Immature natural killer cell (primary cell): ENCODE results near the gene CBLIF. TPM values are rescaled to one million over a fixed set of nuclear protein-coding genes. Genes with fewer than 3 reads are reported as not detected.
"Not testable (repeated sequence)": the region's sequence is repeated elsewhere in the genome, so short reads cannot be mapped to it uniquely, and the experiment has no call there.

Source experiments
- DNase-seq, 3 donors: peaks; one replicate each; pipeline ENCODE4 v3.0.0; 2022; ENCODE audit warnings: mixed read lengths in 1 of 3
- H3K27ac Mint-ChIP-seq, 6 donors: one replicate each; pipeline ENCODE4 v1.8.0; 2020; ENCODE audit warnings: mixed read lengths in 6 of 6, mild to moderate bottlenecking in 5 of 6, inconsistent platforms in 4 of 6, moderate library complexity in 3 of 6
- H3K27me3 Mint-ChIP-seq, 3 donors: one replicate each; pipeline ENCODE4 v1.8.0; 2020 to 2021; ENCODE audit warnings: low read depth in 3 of 3, mild to moderate bottlenecking in 3 of 3, mixed read lengths in 3 of 3, moderate library complexity in 3 of 3, inconsistent platforms in 1 of 3
- H3K36me3 Mint-ChIP-seq, 3 donors: one replicate each; pipeline ENCODE4 v1.8.0; 2020; ENCODE audit warnings: mixed read lengths in 3 of 3, inconsistent platforms in 2 of 3, mild to moderate bottlenecking in 2 of 3
- H3K4me1 Mint-ChIP-seq, 2 donors: one replicate each; pipeline ENCODE4 v1.8.0; 2020; ENCODE audit warnings: inconsistent platforms in 2 of 2, mild to moderate bottlenecking in 2 of 2, mixed read lengths in 2 of 2, moderate library complexity in 1 of 2
- H3K4me3 Mint-ChIP-seq, 5 donors: one replicate each; pipeline ENCODE4 v1.8.0; 2020; ENCODE audit warnings: mild to moderate bottlenecking in 5 of 5, mixed read lengths in 5 of 5, inconsistent platforms in 3 of 5, moderate library complexity in 3 of 5
- H3K9me3 Mint-ChIP-seq, 6 donors: one replicate each; pipeline ENCODE4 v1.8.0; 2020; ENCODE audit warnings: mild to moderate bottlenecking in 6 of 6, mixed read lengths in 6 of 6, inconsistent platforms in 4 of 6, moderate library complexity in 3 of 6
- polyA plus RNA-seq, 3 donors: library from polyadenylated mRNA; unstranded; fragments of 300-500 nt; fragmentation: Illumina TruSeq; gene quantifications; one replicate each; pipeline ENCODE4 v1.2.3, GENCODE V29; 2021

Gene CBLIF
- polyA plus RNA-seq, 3 donors from 2014 or later: not detected

DNA sequence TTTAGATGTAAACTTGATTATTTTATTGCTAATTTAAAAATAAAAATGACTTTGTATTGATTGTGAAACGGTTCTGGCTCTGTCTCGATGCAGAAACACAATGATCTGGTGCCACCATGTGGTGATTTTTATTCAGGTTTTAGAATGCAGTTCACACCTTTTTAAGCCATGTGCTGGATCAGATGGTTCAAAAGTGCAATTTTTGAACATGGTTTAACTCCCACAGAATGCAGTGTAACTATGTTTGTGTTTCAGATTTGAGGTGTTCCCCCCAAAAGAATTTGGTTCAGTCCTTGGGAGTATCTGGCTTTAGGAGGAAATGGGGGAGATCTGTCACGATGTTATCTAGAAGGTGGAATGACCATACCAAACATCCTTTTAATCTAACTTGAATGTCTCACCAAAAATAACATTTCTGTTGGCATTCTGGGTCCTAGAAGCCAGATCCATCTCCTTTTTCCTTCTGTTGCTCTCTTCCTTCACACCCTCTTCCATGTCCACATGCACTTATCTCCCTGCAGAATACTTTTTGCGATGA is 42.6 kb downstream of the CBLIF start:
- Mint-ChIP-seq H3K36me3 (peaks cover 13 to 28% (median 15%) of the 10 kb centered on the region in 3 donors), H3K9me3 (no peaks in the 10 kb centered on the region), H3K4me3 (no peak overlapping the region), H3K4me1 (peaks cover 0 to 7% of the 10 kb centered on the region in 2 donors), H3K27ac (peak overlapping the region in 1 of 6 donors; percentile 36), H3K27me3 (peaks cover 0 to 3% (median 2%) of the 10 kb centered on the region in 3 donors)
- DNase-seq: peak; percentile 46 to 62 (median 62)

DNA sequence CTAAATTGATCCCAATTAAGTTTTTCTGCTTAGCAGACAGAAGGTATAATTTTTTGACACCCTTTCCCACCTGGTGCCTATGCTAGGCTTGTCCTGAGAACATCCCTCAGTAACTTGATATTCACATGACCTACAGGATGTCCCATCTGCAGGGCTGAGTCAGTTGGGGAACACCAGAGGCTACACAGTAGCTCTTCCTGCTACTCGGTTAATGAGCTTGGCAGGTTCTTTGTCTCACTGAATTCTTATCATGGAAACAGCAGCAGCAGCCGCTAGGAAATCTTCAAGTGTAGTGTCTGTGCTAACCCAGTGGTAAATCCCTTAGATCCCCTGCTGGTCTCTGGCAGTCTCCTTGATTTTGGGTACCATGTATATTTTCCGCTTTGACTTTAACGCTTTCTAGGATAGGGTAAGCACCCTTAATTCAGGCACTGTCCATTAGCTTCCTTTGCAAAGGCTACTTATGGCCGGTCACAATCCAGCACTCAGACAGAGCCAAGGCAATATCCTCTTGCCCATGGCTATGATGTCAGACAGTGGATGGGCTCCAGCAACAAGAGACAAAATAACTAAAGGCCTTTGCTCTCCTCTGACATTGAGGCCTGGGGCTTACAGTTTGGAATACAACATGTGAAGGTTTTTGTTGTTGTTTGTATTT is 43.2 kb downstream of the CBLIF start:
- Mint-ChIP-seq H3K27ac (no peak overlapping the region), H3K4me3 (no peak overlapping the region), H3K36me3 (peaks cover 18 to 32% (median 21%) of the 10 kb centered on the region in 3 donors), H3K9me3 (no peaks in the 10 kb centered on the region), H3K4me1 (peaks cover 0 to 7% of the 10 kb centered on the region in 2 donors), H3K27me3 (peaks cover 0 to 3% (median 2%) of the 10 kb centered on the region in 3 donors)
- no peak for DNase-seq

DNA sequence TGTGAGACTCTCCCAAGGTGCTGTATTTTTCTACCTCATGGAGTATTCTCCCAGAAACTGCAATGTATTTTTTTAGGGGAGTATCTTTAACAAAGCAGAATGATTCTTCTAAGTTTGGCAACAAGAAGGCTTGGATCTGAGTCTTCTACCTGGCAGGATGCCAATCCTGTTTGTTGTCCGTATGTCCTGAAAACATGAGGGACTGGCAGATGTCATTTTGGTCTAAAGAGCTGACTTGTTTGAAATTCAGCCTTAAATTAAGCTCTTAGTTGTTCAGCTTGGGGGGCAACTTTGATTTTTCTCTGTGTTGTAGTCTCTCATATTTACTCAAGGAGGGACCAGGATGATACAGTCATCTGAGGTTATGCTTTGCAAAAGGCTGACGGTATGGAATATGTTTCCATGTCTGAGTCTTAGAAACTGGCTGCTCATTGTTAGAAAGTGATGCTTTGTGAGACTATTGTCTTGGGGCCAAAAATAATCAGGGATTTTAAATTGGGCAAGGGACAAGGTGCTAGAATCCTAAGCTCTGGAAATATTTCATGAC is 44.1 kb downstream of the CBLIF start:
- H3K4me1 Mint-ChIP-seq: peaks cover 0 to 7% of the 10 kb centered on the region in 2 donors
- H3K27ac Mint-ChIP-seq: peak overlapping the region in 1 of 6 donors; percentile 12
- peaks cover 13 to 26% (median 21%) of the 10 kb centered on the region in 3 donors for H3K36me3 Mint-ChIP-seq
- peaks cover 0 to 2% (median 2%) of the 10 kb centered on the region in 3 donors for H3K27me3 Mint-ChIP-seq
- H3K9me3 Mint-ChIP-seq: no peaks in the 10 kb centered on the region
- H3K4me3 Mint-ChIP-seq: no peak overlapping the region
- no peak for DNase-seq

DNA sequence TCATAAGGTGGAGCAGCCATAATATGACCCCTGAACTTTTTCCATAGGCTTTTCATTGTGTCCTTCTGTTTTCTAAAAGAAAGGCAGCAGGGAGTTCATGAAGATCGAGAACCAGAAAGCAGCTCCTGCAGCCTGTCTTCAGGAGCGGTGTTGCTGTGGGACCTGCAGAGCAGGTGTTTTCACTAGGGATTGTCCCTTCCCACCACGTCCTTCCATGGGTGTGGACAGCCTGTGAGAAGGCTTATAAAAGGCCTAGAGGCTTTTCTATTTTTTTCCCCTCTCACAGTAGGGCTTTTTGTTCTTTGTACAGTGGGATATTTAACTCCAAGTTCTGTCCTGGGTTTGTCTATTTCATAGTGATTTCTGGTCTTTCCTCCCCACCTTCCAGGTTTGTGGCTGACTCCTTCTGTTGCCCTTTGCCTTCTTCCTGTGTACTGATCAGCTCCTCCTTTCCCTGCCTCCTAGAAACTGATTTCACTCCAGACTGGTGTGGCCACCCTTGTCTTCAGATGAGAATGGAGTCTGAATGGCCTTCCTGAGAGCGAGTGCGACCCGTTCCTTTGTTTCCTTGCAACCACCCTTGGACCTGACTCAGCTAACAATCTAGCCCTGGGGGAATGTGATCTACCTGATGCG is 44.8 kb downstream of the CBLIF start:
- H3K36me3 Mint-ChIP-seq: peaks cover 19 to 32% (median 27%) of the 10 kb centered on the region in 3 donors
- H3K27me3 Mint-ChIP-seq: peaks cover 0 to 2% (median 0%) of the 10 kb centered on the region in 3 donors

DNA sequence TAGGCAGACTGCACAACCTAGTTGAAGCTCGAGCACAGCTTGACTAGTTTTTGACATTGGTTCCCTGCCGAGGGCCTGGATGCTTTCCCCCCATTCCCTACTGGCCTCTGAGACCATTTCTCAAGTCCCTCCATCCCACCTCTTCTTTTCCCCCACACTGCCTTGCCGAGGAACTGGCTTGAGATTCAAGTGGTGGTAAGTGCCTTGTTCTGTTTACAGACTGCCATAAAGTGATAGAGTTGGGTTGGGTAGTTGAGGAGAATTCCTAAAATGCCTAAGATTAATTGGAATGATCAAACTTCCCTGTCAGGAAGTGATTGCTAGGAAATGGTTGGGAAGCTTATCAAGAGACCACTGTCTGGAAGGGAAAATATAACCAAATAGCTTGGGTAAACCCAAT is 50.9 kb downstream of the CBLIF start:
- Mint-ChIP-seq H3K27ac (no peak overlapping the region), H3K36me3 (peaks cover 45 to 57% (median 46%) of the 10 kb centered on the region in 3 donors), H3K4me1 (no peaks in the 10 kb centered on the region), H3K27me3 (no peaks in the 10 kb centered on the region), H3K9me3 (peaks cover 0 to 4% (median 0%) of the 10 kb centered on the region in 6 donors), H3K4me3 (no peak overlapping the region)
- no peak for DNase-seq

More for the DNA sequence above, 44.8 kb downstream of the CBLIF start:
- H3K27ac Mint-ChIP-seq: peak overlapping the region in 3 of 6 donors; percentile 29 to 68 (median 61)
- no peak overlapping the region for H3K4me3 Mint-ChIP-seq
- no peaks in the 10 kb centered on the region for H3K9me3 Mint-ChIP-seq
- DNase-seq: no peak
- peaks cover 0 to 7% of the 10 kb centered on the region in 2 donors for H3K4me1 Mint-ChIP-seq

DNA sequence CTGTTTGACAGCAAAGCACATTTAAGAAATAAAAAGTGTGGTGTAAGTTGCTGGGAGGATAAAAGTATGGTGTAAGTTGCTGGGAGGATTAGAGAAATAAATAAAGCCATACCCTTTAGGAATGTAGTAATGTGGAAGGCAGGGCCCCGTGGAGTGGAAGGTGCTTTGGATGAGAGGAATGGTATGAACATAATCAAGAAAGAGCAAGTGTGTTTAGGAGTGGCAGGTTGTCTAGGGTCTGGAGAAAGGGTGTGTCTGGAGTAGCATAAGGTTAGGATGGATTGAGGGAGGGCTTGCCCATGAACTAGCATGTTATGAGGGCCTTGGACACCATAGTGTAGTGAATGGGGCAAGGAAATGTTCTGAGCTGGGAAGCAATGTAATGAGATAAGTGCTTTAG is 52.8 kb downstream of the CBLIF start:
- H3K36me3 Mint-ChIP-seq: peaks cover 46 to 64% (median 50%) of the 10 kb centered on the region in 3 donors
- H3K27ac Mint-ChIP-seq: peak overlapping the region in 1 of 6 donors; percentile 41
- H3K27me3 Mint-ChIP-seq: peaks cover 0 to 3% (median 0%) of the 10 kb centered on the region in 3 donors
- DNase-seq: no peak
- H3K9me3 Mint-ChIP-seq: peaks cover 0 to 4% (median 0%) of the 10 kb centered on the region in 6 donors
- H3K4me3 Mint-ChIP-seq: no peak overlapping the region
- H3K4me1 Mint-ChIP-seq: no peaks in the 10 kb centered on the region

DNA sequence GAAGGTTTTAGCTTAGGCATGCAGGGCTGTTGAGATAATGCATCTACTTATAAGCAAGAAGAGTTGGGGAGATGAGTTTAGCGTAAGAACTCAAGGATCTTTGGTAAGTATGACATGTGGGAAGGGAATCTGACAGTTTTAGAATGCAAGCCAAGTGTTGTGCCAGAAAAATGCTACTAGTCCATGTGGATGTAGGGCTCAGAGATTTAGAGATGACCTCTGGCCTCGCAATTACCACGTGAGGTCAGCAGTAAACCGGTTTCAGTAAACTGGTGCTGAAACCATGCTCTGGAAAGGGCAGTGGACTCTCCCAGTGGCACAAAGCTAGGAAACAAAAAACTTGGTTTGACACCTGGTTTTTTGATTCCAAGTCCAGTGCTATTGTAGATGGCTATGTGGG is 53.7 kb downstream of the CBLIF start:
- no peak for DNase-seq
- Mint-ChIP-seq H3K36me3 (peaks cover 48 to 61% (median 49%) of the 10 kb centered on the region in 3 donors), H3K9me3 (peaks cover 0 to 4% (median 0%) of the 10 kb centered on the region in 6 donors), H3K4me1 (peaks cover 2% of the 10 kb centered on the region in 2 donors), H3K27ac (no peak overlapping the region), H3K4me3 (no peak overlapping the region), H3K27me3 (peaks cover 0 to 3% (median 0%) of the 10 kb centered on the region in 3 donors)

DNA sequence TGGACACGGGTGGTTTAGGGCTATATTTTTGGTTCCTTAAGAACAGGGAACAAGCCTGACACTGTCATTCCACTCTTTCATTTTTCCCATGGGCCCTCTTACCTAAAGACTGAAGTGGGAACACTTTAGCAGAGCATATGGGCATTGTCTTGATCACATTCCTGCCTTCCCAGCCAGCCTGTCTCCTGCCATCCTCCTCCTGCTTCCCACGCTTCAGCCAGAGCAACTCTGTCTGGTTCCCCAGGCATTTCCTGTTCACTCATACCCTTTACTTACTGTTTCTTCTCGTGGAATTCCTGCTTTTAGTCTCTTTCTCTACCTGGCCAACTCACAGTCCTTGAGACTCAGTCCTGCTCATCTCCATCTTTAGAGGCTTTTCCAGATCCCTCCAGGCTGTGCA is 57.5 kb downstream of the CBLIF start:
- Mint-ChIP-seq H3K27ac (peak overlapping the region in 1 of 6 donors; percentile 49), H3K9me3 (peaks cover 0 to 1% (median 0%) of the 10 kb centered on the region in 6 donors), H3K36me3 (peaks cover 30 to 38% (median 37%) of the 10 kb centered on the region in 3 donors), H3K4me1 (peaks cover 25 to 26% of the 10 kb centered on the region in 2 donors), H3K27me3 (peaks cover 0 to 3% (median 2%) of the 10 kb centered on the region in 3 donors), H3K4me3 (no peak overlapping the region)
- DNase-seq: no peak

DNA sequence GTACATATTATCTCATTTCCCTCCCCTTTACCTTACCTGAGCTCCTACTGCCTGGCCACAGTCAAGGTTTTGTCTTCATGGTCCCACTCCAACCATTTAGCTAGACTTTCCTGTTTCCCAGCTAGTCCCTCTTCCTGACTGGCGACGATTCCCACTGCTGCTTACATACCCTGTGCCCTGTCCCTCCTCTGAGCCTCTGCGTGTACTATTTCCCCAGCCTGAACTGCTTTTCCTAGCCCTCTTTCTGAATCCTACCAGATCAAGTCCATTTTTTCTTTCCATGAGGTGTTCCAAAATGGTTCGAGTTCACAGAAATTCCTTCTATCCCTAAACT is 58.1 kb downstream of the CBLIF start:
- H3K4me1 Mint-ChIP-seq: peaks cover 30 to 32% of the 10 kb centered on the region in 2 donors
- no peak overlapping the region for H3K4me3 Mint-ChIP-seq
- H3K36me3 Mint-ChIP-seq: peaks cover 27 to 32% (median 31%) of the 10 kb centered on the region in 3 donors
- peaks cover 0 to 1% (median 0%) of the 10 kb centered on the region in 6 donors for H3K9me3 Mint-ChIP-seq
- H3K27me3 Mint-ChIP-seq: peaks cover 0 to 3% (median 2%) of the 10 kb centered on the region in 3 donors
- DNase-seq: no peak
- H3K27ac Mint-ChIP-seq: no peak overlapping the region

DNA sequence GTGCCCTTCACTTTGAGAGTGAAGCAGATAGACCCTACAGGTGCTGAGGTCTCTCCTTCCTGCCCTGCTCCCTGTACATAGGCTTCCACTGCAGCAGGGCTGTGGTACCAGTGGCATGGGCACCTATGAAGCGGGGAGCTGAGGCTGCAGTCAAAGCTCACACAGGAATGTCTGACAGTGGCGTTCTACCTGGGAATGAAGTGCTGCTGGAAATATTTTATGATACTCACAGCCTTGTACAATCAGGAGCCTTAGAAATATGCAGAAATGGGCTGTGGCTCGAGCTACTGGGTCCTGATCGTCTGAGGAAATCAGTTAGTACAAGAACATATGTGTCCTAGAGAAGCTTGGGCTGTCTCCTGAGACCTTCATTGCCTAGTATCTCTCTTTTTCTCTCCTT is 59.5 kb downstream of the CBLIF start:
- peaks cover 0 to 3% (median 2%) of the 10 kb centered on the region in 3 donors for H3K27me3 Mint-ChIP-seq
- peaks cover 24 to 34% (median 29%) of the 10 kb centered on the region in 3 donors for H3K36me3 Mint-ChIP-seq
- H3K4me3 Mint-ChIP-seq: no peak overlapping the region
- no peak for DNase-seq
- peaks cover 40% of the 10 kb centered on the region in 2 donors for H3K4me1 Mint-ChIP-seq
- no peak overlapping the region for H3K27ac Mint-ChIP-seq
- no peaks in the 10 kb centered on the region for H3K9me3 Mint-ChIP-seq

DNA sequence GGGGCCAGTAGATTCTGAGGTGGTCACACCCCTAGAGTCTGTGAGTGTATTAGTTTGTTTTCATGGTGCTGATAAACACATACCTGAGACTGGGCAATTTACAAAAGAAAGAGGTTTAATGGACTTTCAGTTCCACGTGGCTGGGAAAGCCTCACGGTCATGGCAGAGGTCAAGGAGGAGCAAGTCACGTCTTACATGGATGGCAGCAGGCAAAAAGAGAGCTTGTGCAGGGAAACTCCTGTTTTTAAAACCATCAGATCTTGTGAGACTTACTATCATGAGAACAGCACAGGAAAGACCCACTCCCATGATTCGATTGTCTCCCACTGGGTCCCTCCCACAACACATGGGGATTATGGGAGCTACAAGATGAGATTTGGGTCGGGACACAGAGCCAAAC is 60.9 kb downstream of the CBLIF start:
- not testable (repeated sequence) for H3K9me3 Mint-ChIP-seq, H3K27me3 Mint-ChIP-seq, DNase-seq
- Mint-ChIP-seq H3K4me1 (peaks cover 44 to 54% of the 10 kb centered on the region in 2 donors), H3K27ac (peak overlapping the region in 5 of 6 donors; percentile 1 to 43 (median 14)), H3K4me3 (peak overlapping the region in 4 of 5 donors; percentile 28 to 69 (median 56)), H3K36me3 (peaks cover 17 to 28% (median 26%) of the 10 kb centered on the region in 3 donors)

DNA sequence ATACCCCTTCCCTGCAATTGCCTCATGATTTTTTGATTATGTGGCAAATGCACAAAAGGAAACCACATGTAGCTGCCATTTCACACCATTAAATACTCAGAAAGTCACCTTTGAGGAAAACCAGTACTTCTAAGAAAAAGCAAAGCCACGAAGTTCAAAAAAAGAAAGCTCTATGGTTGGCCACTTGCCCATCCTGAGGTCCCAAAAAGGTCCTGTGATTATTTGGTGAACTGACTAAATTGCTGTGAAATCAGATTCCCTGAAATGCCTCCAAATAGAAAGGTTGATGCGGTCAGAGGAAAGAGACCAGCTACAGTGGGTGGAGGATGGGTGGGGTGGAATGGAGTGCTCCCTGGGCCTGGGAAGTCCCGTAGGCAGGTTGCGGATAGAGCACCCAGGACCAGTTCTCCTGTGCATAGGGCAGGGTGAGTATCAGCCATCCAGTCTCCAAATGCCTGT is 61.6 kb downstream of the CBLIF start:
- Mint-ChIP-seq H3K27ac (peak overlapping the region; percentile 1 to 67 (median 60)), H3K27me3 (peaks cover 0 to 3% (median 0%) of the 10 kb centered on the region in 3 donors), H3K4me1 (peaks cover 44 to 56% of the 10 kb centered on the region in 2 donors), H3K4me3 (peak overlapping the region; percentile 16 to 71 (median 61)), H3K36me3 (peaks cover 13 to 33% (median 23%) of the 10 kb centered on the region in 3 donors), H3K9me3 (no peaks in the 10 kb centered on the region)
- no peak for DNase-seq

DNA sequence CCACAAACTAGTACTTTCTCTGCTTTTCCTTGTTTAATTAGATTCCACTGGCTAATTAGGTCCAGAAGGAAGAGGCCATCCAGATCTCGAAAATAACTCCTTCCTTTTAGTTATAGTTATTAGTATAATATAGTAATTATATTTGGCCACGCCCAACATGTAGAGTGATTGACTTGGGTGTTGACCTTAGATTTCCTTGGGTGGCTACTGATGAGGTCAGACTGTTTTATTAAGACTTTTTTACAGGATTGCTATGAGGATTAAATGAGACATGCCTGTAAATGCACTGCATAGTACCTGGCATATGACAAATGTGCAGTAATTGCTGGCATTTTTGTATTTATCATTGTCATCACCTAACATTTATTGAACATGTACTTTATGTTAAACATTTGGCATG is 63.2 kb downstream of the CBLIF start:
- Mint-ChIP-seq H3K36me3 (peaks cover 13 to 24% (median 20%) of the 10 kb centered on the region in 3 donors), H3K4me1 (peaks cover 44 to 56% of the 10 kb centered on the region in 2 donors), H3K27ac (peak overlapping the region in 1 of 6 donors; percentile 6), H3K27me3 (peaks cover 0 to 3% (median 0%) of the 10 kb centered on the region in 3 donors), H3K4me3 (peak overlapping the region in 1 of 5 donors; percentile 18), H3K9me3 (no peaks in the 10 kb centered on the region)
- DNase-seq: no peak
